NCI-H446 treated with DMSO at 0.1 percent for 48 hours (cell line): Measurements from ENCODE around the gene TMEM109.

Experiments
- DNase-seq: peaks from one replicate; lab custom pipeline; 2025; lab: John Stamatoyannopoulos, UW

The TMEM109 gene, protein sequence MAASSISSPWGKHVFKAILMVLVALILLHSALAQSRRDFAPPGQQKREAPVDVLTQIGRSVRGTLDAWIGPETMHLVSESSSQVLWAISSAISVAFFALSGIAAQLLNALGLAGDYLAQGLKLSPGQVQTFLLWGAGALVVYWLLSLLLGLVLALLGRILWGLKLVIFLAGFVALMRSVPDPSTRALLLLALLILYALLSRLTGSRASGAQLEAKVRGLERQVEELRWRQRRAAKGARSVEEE

DNA sequence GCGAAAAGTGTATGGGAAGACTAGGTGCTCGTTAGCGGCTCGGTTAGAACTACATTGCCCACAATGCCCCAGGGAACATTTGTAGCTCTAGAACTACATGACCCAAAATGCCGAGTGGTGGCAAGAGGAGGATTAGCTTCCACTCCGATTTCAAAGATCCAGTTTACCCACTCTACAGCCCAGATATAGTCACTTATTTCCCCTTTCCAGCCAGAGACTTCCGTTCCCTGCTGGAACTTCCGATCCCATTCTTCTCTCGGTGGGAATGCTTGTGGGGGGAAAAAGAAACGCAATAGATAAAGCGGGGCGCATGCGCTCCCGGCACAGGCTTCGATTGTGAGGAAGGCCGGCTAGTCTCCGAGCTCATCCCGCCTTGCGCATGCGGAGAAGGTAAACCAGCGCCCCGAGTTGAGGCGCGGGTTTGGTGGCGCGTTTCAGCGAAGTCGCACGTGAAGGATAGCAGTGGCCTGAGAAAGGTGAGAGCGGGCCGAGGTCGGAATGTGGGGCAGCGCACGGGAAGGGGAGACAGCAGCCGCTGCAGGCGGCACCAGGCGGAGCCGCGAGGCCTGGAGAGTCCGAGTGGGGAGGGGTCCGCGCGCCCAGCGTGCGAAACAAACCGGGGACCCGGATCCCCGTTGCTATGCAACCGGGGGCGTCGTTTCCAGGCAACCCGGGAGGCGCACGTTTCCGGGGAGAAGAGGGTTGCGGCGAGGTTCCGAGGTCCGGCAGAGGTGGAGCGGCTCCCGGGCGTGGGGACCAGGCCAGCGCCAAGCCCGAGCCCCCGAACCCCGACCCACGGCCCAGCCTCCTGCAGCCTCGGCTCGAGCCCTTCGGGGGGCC lies at the start of gene TMEM109:
Gene TMEM109 (plus strand): TSS at position 366 of the 840 bp plus-strand sequence. CDS start 5,536 bp downstream, outside the sequence.
- DNase-seq = peak; percentile 92

DNA sequence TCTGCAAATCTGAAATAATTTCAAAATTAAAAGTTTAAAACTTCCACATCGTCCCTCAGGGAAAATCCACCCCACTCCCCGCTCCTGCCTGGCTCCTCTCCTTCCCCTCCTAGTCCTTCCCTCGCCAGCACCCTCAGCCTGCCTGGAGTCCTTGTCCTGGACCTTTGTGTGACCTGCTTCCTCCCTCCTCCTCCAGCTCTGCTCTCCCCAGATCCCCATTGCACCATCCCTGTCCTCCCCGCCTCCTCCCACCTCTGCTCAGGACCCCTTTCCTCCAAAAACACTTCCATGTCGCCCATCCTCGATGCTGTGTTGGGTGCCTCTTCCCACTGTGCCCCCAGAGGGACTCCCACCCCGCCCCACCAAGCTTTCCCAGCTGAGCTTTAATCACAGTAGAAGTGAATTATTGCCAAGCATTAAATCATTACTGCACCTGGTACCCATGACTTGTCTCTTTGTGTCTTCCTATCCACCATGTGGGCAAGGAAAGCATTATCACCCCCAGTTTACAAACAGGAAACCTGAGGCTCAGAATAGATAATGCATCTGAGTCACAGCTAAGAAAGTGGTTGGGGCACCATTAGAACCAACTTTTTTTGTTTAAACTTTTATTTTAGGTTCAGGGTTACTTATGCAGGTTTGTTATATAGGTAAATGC lies 49.0 kb upstream of the TMEM109 start:
- no peak for DNase-seq

DNA sequence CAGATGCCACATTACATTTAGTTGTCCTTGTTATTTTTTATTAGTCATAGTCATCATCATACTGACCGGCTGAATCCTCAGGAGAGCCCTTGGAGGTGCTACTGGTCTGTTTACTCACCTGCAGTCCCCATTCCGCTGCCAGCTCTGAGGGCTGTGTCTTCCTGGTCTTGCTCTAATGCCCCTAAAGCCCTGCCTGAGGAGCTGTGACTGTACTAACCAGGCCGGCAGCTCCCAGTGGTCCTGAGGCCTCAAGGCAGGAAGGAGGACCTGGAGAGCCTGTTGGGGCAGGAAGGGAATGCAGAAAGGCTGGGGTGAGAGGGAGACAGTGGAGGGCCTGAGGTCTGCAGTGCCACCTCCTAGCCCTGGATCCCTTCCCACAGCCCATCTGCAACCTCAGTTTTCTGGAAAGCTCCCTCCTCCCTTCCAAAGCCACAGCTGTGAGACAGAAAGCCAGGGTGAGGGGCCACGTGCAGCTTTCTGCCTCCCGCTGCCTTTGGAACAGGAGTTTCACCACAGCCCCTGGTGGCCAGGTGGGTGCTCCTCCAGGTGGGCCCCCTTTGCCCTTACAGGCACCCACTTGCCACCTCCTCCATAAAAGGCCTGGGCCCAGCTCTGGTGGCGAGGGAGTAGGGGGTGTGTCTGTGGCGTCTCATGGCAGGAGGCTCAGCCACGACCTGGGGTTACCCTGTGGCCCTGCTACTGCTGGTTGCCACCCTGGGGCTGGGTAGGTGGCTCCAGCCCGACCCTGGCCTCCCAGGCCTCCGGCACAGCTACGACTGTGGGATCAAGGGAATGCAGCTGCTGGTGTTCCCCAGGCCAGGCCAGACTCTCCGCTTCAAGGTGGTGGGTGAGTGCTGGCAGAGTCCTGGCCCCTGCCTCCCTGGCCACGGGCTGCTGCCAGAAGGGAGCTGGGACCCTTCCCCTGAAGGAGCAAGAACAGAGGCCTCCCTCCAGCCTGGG lies 46.8 kb upstream of the TMEM109 start, which contains the start of gene ZP1:
Gene ZP1 (plus strand): TSS at position 632 of the 960 bp plus-strand sequence. CDS start 20 bp downstream, at position 652.
- DNase-seq = no peak

DNA sequence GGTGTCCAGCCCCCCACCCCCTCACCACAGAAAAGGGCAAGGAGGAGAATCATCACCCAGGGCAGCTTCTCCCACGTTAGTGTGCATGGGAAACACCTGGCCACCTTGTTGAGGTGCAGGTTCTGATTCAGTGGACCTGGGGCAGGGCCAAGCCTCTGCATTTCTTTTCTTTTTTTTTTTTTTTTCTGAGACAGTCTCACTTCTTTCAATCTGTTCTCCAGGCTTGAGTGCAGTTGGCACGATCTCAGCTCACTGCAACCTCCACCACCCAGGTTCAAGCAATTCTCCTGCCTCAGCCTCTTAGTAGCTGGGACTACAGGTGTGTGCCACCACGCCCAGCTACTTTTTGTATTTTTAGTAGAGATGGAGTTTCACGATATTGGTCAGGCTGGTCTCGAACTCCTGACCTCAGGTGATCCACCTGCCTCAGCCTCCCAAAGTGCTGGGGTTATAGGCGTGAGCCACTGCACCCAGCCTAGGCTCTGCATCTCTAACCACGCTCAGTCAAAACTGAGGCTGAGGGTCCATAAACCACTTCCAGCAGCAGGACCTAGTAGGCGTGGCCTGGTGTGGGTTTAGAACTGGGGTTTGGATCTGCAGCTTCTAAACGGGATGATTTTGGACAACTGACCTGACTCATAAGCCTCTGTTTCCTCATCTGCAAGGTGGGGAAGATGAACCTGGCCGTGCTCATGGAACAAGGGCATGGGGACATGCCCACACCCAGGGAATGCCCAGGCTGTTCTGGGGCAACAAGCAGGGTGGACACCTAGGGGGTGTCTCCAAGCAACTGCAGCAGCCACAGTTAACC lies 45.9 kb upstream of the TMEM109 start:
- DNase-seq = no peak

DNA sequence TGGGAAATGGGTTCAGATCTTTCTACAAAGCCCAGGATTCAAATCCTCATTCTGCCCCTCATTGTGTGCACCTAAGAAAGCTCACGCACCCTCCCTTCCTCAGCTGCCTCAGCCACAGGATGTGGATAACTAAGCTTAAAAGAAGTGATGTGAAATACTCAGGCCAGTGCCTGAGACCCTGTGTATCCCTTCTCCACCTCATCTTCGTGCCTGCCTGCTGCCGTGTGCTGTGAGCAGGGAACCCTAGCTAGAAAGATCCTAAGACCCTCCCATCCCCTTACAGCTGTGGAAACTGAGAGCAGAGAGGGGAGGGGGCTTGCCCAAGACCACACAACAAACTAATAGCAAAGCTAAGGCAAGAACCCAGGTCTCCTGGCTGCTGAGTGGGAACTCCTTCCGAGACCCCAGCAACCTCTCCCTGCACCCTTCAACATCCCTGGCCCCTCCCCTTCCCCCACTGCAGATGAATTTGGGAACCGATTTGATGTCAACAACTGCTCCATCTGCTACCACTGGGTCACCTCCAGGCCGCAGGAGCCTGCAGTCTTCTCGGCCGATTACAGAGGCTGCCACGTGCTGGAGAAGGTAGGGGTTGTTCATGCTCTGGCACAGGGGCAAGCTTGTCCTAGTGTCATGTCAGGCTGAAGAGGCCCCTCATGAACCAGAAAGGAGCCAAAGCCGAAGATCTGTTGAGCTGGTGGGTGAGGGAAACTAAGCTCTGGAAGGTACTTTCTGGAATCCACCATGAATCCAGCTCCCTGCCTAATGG lies 45.1 kb upstream of the TMEM109 start:
- DNase-seq = no peak

DNA sequence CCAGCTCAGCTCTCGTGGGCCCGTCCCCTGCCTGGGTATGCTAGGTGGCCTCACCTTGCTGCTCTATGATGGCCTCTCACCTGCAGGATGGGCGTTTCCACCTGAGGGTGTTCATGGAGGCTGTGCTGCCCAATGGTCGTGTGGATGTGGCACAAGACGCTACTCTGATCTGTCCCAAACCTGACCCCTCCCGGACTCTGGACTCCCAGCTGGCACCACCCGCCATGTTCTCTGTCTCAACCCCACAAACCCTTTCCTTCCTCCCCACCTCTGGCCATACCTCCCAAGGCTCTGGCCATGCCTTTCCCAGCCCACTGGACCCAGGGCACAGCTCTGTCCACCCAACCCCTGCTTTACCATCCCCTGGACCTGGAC lies 44.5 kb upstream of the TMEM109 start:
- no peak for DNase-seq

DNA sequence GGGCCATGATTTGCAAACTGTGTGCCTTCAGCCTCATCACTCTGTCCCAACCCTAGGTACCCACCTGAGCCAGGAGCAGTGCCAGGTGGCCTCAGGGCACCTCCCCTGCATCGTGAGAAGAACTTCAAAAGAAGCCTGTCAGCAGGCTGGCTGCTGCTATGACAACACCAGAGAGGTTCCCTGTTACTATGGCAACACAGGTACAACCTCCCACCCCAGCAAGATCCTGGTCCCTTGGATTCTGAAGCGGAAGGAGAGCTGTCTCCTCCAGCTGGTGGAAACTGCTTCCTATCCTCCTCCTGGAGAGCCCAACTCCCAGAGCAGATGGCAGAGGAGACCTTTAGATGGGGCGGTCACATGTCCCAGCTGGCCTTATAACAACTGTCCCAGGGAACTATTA lies 43.7 kb upstream of the TMEM109 start:
- DNase-seq = no peak

DNA sequence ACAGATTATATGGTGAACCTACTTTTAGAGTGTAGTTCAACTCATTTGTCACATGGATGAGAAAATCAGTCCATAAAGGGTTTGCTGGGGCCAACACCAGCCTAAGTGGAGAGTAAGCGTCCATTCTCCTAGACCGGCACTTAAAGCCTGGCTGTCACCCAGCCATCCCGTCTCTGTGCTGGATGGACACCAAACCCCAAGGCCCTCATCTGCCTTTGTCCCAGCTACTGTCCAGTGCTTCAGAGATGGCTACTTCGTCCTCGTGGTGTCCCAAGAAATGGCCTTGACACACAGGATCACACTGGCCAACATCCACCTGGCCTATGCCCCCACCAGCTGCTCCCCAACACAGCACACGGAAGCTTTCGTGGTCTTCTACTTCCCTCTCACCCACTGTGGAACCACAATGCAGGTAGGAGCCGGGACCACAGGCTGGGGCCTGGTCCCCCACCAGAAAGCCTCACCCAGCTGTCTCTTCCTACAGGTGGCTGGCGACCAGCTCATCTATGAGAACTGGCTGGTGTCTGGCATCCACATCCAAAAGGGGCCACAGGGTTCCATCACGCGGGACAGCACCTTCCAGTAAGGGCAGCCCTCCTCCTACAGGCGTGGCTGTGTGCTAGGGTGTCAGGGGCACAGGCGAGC lies 43.1 kb upstream of the TMEM109 start:
- DNase-seq = no peak

DNA sequence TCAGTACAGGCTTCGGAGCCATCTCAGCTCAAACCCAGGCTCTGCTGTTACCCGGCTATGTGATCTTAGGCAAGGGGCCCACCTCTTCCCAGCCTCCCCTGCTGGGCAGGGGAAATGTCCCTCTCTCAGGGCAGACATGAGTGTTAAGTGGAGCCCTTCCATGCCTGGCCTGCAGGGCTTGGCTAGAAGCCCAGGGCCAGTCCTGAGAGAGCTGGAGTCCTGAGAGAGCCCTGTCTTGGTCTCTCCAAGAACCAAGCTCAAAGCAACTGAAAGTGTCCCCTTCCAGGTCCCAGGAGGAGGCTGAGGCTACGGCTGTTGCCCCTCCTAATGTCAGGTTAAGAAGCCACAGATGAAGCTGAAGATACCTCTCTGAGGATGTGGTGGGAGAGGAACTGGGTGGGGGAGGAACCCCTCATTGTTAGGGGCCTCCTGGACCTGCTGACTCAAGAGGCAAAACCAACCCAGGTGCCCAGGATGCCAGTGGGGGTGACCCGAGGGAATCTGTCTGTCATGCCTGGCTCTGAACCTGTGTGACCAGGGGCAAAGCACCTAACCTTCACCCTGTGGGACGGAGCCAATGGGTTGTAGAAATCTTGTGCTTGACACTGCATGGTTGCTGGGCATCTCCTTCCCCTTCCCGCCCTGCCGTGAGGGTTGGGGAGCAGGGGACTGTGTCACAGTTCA lies 42.4 kb upstream of the TMEM109 start:
- no peak for DNase-seq

DNA sequence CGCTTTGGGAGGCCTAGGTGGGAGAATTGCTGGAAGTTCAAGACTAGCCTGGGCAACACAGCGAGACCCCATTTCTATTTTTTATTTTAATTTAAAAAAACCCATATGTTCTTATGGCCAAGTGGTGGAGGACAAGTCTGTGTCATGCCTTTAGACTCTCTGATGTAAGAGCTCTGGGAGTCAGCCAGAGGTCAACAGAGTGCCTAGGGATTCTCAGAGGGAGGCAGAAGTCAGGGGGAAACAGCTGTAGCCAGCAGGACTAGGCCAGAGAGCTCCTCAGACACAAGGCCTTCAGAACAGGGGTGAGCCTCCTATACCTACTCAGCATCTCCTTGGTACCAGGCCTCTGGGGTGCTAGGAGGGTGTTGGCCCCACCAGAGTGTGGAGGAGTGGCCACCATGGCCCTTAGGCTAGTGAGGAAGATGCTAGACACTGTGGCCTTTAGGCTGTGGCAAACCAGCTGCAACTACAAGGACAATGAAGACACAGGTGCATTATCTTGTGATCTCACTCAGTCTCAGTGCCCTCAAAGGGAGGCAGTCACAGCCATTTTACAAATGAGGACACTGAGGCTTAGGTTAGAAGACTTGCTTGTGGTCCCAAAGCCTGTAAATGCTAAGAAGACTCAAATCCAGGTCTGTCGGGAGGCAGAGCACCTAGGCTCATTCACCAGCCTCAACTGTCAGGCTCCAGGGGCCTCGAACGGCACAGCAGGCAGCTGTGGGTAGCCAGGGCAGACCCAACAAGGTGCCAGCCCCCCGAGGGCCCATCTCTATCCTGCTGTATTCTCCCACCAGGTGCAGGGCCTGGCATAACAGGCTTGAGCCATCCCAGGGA lies 41.6 kb upstream of the TMEM109 start:
- no peak for DNase-seq

DNA sequence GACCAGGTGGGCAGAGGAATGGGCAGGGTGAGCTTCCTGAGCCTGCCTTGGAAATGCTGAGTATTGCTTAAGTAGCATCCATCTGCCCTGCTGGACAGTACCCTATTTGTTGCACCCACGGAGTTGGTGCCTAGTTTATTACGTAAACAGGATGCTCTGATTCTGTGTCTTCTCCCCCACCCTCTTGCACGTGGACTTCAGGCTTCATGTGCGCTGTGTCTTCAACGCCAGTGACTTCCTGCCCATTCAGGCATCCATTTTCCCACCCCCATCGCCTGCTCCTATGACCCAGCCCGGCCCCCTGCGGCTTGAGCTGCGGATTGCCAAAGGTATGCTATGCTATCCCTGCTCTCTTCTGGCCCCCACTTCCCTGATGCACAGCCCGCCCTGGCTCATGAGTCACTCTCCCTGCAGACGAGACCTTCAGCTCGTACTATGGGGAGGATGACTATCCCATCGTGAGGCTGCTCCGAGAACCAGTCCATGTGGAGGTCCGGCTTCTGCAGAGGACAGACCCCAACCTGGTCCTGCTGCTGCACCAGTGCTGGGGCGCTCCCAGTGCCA lies 40.9 kb upstream of the TMEM109 start:
- DNase-seq = no peak

DNA sequence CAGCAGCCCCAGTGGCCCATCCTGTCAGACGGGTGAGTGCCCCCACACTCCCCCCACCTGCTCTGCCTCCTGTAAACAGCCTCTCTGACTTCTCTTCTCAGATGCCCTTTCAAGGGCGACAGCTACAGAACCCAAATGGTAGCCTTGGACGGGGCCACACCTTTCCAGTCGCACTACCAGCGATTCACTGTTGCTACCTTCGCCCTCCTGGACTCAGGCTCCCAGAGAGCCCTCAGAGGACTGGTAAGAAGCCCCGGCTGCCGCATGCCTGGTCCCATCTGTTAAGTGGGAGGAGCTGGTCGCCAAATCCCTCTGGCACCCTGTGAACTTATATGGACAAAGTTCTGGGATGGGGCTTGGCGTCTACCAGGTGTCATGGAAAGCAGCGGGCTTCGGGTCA lies 40.4 kb upstream of the TMEM109 start:
- DNase-seq = no peak

DNA sequence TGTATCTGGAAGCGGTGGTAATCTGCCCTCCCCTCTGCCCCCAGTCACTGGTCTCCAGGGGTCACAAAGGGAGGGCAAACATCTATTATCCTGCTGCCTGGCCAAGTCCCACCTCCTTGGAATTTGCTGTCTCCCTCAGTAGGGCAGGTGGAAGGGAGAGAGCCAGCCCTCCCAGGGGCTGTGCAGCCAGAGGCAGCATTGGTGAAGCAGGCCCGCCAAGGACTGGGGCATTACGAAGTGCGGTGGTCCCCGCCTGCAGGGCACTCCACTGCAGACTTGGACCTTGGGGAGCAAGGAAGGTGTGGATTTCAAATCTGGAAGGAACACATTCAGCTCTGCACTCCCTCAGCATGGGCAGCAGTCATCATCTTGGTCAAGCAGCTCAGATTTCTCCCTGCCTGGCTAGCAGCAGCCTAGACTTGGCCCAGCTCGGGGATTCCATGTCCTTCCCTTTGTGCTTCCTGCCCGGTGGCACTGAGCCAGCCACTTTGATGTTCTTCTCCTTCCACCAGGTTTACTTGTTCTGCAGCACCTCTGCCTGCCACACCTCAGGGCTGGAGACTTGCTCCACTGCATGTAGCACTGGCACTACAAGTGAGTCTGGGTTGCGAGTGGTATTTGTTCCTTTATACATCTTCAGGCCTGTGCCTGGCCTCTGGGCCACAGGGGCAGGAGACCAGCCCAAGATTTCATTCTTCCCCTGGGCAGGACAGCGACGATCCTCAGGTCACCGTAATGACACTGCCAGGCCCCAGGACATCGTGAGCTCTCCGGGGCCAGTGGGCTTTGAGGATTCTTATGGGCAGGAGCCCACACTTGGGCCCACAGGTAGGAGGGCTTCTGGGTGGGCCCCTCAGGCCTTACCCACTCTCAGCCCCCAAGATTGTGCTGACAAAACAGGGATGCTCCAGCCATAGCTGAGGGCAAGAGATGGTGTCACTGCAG lies 39.3 kb upstream of the TMEM109 start:
- DNase-seq = no peak

DNA sequence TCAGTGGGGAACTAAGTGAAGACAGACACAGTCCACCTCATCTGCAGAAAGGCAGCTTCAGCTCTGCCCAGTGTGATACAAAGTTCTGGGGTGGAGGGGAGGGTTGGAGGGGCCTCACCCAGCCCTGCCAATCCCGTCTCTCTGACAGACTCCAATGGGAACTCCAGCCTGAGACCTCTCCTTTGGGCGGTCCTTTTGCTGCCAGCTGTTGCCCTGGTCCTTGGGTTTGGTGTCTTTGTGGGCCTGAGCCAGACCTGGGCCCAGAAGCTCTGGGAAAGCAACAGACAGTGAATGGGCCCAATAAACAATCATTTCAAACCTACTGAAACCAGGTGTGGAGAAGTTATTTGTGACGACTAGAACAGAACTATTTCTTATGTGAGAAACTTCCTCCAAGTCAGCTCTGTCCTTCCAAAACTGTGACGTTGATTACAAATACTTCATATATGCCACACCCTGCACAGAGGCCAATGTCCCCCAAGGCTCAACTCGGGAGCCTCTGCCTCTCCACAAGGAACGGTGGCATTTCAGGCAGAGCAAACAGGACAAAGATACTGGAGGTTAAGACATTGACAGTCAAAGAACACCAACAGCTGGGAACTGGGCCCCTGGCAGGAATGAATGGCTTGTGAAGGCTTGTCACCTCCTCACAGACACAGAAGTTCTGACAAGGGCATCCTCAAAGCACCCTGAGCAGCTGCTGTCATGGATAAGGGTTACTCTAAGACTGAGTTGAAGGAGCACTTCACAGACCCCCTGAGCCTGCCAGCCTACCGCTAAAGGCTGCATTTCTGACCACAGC lies 38.4 kb upstream of the TMEM109 start:
- no peak for DNase-seq

DNA sequence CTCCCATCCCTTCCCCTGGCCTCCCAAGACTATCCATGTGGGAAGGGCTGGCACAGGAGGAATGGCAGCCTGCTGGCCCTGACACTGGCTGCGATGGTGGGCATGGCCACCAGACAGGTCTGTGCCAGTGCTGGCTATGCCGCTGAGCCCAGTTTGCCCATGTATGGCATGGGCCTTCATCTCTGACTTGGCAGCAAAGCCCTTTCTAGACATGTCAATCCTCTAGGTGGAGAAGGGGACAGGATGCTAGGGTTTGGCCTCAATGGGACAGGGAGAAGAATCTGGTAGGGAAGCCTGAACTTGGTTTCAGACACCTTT lies 37.8 kb upstream of the TMEM109 start:
- no peak for DNase-seq
